Adrenal gland (tissue), 5 donors: ENCODE data around the gene KMT2C.
"Not testable (repeated sequence)": the region's sequence is repeated elsewhere in the genome, so short reads cannot be mapped to it uniquely, and the experiment has no call there.

Experiments
- POLR2A ChIP-seq, 2 donors: fragments of 450-650 bp; IDR thresholded peaks; one replicate each; pipeline ENCODE4 v1.6.1; 2017; ENCODE audit warnings: antibody characterized with exemption in 2 of 2, mild to moderate bottlenecking in 2 of 2, moderate library complexity in 1 of 2
- TF ChIP-seq, protein P1 (sequence below), 6 experiments: fragments of 450-650 bp in 4 of 6; fragments of 200-600 bp in 2 of 6; sonication (generic) in 1 of 6; IDR thresholded peaks; 1 replicate in 5 of 6; 2 replicates in 1 of 6; pipeline versions ENCODE4 v1.5.1 to v1.8.0; 2016 to 2021; ENCODE audit warnings: antibody characterized with exemption in 6 of 6, mild to moderate bottlenecking in 2 of 6, moderate library complexity in 1 of 6
- donor health status: DM: no; HTN: no; CAD: no.

DNA sequence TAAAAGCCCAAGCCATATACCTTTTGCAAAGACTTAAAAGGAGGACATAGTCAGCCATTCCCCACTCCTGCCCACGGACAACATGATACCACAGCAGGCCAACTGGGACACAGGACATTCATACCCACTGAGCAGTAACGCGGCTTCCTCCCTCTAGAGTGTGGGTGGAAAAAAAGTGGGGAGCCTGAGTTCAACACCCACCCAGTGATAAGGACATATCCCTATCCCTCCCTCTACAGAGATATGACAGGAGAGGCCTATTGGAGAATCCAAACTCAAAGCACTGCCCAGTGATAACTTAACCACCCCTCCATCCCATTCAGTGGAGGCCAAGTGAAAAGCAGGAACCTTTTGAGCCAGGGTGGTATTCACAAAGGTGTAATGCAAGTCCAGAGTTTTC is 148.8 kb downstream of the KMT2C start:
- TF ChIP-seq POLR2A (IDR thresholded peaks at IDR 0.05): not testable (repeated sequence)
- TF ChIP-seq, protein P1, sequence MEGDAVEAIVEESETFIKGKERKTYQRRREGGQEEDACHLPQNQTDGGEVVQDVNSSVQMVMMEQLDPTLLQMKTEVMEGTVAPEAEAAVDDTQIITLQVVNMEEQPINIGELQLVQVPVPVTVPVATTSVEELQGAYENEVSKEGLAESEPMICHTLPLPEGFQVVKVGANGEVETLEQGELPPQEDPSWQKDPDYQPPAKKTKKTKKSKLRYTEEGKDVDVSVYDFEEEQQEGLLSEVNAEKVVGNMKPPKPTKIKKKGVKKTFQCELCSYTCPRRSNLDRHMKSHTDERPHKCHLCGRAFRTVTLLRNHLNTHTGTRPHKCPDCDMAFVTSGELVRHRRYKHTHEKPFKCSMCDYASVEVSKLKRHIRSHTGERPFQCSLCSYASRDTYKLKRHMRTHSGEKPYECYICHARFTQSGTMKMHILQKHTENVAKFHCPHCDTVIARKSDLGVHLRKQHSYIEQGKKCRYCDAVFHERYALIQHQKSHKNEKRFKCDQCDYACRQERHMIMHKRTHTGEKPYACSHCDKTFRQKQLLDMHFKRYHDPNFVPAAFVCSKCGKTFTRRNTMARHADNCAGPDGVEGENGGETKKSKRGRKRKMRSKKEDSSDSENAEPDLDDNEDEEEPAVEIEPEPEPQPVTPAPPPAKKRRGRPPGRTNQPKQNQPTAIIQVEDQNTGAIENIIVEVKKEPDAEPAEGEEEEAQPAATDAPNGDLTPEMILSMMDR (IDR thresholded peaks at IDR 0.05): not testable (repeated sequence)
